NK-92 treated with Interleukin-12 subunit alpha and Interleukin-12 subunit beta, amount 100 ng/mL, for 24 hours (cell line): ENCODE results near the gene ANKRD13B.

ENCODE experiments used
- DNase-seq: peaks from one replicate; lab custom pipeline; 2025; lab: John Stamatoyannopoulos, UW

The ANKRD13B gene

GRCh38 chr17:29581583-29582253 is 11.2 kb upstream of the ANKRD13B start:
- no peak for DNase-seq

- DNase-seq, result no peak
Measured at GRCh38 chr17:29582254-29582765, 10.6 kb upstream of the ANKRD13B start.

GRCh38 chr17:29582772-29583171 is 10.2 kb upstream of the ANKRD13B start:
- no peak for DNase-seq

DNA sequence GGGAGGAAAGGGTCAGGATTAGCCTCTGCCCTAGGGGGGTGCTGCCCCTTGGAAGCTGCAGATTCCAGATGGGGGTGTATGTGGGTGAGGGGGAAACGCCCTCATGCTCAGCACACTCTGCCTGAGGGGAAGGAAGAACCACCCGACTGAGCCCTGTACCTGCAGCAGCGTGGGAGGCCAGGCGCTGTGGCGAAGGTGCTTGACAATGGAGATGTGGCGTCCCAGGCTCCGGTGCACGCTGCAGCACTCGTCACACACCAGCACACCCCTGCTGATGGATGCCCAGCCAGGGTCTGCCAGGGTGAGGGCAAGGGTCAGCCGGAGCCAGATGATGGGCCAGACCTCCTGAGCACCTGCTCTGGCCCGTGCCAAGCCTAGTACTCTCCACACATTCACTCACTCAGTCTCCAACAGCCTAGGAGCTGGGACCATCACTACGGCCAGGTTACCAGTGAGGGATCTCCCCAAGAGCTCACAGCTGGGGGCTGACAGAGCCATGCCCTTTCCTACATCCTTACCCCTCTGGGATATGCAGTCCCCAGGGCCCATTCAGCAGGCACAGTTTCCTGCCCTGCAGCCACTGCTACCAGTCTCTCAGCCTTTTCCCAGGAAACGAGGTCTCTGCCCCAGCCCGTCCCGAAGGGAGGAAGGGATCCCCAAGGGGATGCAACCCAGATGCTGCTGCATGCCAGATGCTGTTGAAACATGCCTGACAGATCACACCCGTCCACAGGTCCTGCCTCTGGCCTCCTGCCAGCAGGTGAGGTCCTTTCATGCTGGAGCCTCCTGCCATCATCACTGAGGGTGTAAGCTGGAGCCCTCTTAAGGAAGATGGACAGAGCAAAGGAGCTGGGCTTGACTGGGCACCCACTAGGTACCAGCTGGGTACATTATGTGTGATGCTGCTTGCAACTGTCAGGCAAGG is 9.3 kb upstream of the ANKRD13B start:
- DNase-seq, result no peak

DNA sequence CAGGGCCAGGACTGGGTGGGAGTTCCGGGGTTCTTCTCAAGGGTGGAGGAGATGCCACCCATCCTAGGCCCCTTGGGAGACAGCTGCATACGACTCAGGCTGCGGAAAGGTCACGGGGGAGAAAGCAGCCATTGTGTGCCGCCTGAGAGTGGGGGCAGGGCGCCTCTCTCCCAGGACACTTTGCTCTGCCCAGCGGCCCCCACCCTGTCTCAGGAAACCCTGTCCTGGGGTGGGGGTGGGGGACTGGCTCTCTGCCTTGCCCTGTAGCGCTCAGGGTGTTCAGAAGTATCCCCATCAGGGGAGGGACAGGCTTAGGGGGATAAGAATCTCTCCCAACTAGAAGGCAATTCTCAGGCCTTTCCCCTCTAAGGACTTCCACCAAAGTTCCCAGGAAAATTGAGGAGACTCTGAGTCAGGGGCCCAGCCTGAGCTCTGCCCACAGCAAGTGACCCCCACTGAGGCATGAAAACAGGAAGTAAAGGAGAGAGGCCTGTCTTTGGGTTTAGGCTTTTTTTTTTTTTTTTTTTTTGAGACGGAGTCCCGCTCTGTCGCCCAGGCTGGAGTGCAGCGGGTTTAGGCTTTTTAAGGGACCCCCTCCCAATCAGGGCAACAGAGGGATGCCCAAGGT is 8.4 kb upstream of the ANKRD13B start:
- DNase-seq, result no peak

- DNase-seq, result no peak
Measured at GRCh38 chr17:29585080-29585751, 7.7 kb upstream of the ANKRD13B start.

DNA sequence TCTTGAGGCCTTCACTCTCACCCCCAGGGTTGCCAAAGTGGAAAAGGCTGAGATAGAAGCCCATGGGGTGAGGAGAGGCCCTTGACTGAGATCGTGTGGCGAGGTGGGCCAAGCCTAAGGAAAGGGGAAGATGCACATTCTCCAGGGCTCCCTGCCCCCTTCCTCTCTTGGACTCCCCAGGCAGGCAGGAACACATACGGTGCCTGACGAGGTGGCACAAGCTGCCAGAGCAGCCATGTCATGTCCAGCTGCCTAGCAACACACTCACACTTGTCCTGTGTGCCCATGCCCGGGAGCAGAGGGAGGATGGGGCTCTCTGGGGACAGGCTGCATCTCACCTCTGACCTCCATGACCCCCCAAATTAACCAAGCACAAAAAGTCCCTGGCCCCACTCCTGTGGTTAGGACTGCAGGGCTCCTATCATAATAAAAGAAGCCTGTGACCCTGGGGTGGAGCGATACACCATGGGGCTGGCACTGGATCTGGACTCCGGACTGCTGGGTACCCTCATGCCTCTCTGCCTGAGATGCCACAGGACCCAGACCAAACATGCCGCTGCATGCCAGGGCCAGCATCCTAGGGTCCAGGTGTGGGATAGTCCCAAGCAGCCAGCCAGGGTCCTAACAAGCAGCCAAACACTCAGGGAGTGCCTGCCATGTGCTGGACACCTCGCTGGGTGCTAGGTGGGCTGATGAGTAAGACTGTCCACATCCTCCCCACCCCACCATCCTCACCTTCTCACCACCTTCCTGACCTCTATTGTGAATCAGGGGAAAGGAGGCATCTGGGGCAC is 6.1 kb upstream of the ANKRD13B start:
- DNase-seq, result peak; percentile 26

GRCh38 chr17:29587591-29587990 is 5.3 kb upstream of the ANKRD13B start:
- no peak for DNase-seq

DNA sequence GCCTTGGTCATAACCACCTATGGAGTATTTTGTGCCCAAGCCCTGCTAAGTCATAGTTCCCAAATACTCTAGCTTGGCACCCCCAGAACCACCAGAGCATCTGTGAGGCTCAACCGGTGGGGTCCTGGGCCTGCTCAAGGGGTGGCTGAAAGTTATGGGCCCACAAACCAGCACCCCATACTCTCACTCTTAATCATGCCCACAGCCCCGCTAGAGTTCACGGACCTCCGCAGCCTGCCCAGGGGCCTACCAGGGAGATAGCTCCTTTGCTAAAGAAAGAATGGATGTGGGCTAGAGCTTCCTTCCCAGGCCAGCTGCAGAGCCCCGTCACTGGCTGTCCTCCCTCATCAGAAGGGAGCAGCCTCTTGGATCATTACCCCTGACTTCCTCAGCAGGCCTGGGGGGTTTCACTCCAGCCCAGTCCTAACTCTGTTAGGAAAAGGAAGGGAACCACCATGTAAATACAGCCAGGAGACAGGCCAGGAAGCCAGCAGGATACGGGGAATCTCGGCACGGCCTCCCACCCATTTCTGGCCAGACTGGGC is 4.8 kb upstream of the ANKRD13B start:
- no peak for DNase-seq

- DNase-seq, result peak; percentile 56
Measured at GRCh38 chr17:29588562-29589411, 4.1 kb upstream of the ANKRD13B start.

DNA sequence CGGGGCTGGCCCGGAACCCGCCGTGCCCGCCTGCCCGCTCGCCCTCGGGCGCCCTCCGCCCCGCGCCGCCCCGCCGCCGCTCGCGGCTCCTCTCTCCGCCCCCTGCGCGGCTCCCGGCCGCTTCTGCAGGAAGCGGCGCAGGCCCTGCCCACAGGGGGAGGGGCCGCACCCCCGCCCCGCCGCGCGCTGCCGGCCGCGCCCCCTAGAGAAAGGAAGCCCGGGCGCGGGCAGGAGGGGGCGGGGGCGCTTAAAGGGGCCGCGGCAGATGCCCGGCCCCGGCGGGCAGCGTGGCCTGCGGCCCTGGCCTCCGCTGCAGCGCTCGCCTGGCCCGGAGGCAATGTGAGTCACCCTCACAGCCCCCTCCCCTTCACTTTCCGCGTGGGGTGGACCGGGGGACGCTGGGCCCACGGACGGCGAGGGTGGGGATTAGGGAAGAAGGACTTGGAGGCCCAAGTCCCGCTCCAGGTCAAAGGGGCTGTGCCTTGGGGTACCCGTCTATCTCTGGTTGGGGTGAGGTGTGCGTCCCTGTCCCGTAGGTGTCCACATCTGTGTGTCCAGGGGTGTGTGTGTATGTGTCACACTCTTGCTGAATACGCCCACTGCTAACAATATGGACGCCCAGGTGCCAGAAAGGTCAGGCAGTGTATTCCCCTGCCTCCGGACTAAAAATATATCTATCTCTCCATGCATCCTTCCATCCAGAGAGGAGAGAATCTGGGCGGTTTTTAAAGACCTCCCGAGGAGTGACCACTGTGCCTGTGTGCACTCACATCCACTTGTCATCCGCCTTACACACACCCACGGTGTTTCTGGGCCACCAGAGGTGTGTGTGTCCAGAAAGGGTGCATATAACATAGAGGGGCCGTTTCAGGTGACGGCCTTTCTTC is 3.2 kb upstream of the ANKRD13B start, which contains the start of gene GIT1:
Gene GIT1, minus strand, starts transcription at position 125 of the 887 bp plus-strand sequence. CDS start 270 bp downstream, outside the sequence.
- DNase-seq, result peak; percentile 72

GRCh38 chr17:29590411-29591145 is 2.4 kb upstream of the ANKRD13B start:
- DNase-seq, result no peak

- DNase-seq, result no peak
Measured at GRCh38 chr17:29591146-29591736, 1.7 kb upstream of the ANKRD13B start.

DNA sequence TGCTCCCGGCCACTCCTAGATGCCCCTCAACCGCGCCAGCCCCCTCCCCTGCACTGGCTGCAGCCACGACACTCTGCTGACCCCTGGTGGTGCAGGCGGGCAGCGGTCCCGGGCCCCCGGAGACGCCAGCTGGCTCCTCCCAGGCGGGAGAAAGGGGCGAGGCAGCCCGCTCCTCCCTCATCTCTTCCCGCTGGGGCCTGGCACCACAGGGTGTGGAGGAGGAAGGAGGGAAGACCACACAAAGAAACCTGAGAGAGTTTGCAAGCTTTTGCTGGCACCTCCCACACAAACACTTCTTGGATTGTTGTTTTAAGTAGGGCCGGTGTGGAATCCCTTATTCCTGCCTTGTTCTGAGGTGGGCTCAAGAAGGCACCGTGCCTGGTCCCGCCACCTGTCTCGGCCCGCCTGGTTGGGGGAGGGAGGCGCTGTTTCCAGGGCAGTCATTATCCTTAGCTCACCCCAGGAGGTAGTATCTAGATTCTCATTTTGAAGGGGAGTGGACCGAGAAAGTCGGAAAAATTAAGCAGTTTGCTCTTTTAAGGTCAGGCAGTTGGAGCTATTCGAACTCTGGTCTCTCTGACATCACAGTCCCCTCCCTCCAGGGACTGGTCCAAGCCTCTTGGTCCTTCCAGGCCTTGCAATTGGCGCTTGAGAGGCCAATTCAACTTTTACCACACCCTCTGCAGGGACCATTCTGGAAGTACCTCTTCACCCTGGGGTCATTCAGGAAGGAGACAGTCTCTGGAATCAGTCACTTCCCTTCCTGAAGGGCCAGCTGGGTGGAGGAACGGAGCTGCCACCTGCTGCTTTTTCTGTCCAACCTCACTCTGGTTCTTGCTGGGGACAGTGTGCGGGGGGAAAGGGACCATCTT is 959 bp upstream of the ANKRD13B start:
- peak; percentile 70 for DNase-seq

GRCh38 chr17:29593591-29594518 is 923 bp downstream of the ANKRD13B start:
- no peak for DNase-seq
